ENCODE results near the gene EPHA10. TPM values are rescaled to one million over a fixed set of nuclear protein-coding genes. Genes with fewer than 3 reads are reported as not detected.

Gene EPHA10
- total RNA-seq, 2 donors from 2014 or later: 0.22 TPM; not detected in 1

- Histone ChIP-seq H3K27ac (no peak overlapping the region), H3K4me1 (no peaks in the 10 kb centered on the region), H3K36me3 (no peaks in the 10 kb centered on the region), H3K4me3 (no peak overlapping the region), H3K27me3 (no peaks in the 10 kb centered on the region), H3K9me3 (no peaks in the 10 kb centered on the region)
- no peak for DNase-seq (ENCODE audit: low spot score)
- TF ChIP-seq, protein P1, sequence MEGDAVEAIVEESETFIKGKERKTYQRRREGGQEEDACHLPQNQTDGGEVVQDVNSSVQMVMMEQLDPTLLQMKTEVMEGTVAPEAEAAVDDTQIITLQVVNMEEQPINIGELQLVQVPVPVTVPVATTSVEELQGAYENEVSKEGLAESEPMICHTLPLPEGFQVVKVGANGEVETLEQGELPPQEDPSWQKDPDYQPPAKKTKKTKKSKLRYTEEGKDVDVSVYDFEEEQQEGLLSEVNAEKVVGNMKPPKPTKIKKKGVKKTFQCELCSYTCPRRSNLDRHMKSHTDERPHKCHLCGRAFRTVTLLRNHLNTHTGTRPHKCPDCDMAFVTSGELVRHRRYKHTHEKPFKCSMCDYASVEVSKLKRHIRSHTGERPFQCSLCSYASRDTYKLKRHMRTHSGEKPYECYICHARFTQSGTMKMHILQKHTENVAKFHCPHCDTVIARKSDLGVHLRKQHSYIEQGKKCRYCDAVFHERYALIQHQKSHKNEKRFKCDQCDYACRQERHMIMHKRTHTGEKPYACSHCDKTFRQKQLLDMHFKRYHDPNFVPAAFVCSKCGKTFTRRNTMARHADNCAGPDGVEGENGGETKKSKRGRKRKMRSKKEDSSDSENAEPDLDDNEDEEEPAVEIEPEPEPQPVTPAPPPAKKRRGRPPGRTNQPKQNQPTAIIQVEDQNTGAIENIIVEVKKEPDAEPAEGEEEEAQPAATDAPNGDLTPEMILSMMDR (IDR thresholded peaks at IDR 0.05): no peak
Observed at GRCh38 chr1:37726751-37727585, 38.0 kb downstream of the EPHA10 start.

DNA sequence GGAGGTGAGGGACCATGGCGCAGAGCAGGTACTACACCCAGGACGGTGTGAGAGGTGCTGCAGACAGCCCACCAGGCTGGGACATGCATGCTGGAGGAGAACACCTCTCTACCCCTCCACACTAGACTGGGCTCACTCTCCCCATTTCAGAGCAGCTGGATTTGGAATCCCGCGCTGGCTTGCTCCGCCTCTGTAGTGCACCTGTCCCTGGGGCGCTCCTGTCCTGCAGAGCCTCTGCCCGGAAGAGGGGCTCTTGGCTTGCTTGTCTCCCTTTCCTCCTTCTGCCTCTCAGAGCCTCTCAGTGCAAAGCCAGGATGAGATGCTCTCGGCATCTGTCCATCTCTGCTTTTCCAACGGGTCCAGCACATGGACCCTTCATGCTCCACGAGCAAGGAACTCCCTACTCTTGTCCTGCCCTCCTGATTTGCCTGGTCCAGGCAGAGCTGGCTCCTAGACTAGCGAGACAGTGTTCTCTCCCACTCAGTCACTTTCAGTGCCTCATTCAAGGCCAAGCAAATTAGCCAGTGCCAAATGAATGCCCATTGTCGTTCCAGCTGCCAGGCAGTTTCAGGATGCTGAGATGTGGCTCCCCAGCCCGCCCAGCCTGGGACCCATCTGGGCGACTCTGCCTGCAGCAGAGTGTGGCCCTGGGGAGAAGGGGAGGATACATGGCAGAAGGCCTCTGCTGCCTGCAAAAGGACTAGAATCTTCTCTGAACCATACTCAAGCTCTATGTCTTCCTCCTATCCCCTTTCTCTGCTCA lies 38.9 kb downstream of the EPHA10 start:
- Histone ChIP-seq H3K4me3 (no peak overlapping the region), H3K9me3 (no peaks in the 10 kb centered on the region), H3K36me3 (no peaks in the 10 kb centered on the region), H3K27me3 (no peaks in the 10 kb centered on the region), H3K4me1 (no peaks in the 10 kb centered on the region), H3K27ac (no peak overlapping the region)
- TF ChIP-seq, protein P1 (IDR thresholded peaks at IDR 0.05): no peak
- DNase-seq (ENCODE audit: low spot score): no peak

GRCh38 chr1:37724575-37724974 lies 40.3 kb downstream of the EPHA10 start:
- Histone ChIP-seq H3K36me3 (no peaks in the 10 kb centered on the region), H3K4me1 (no peaks in the 10 kb centered on the region), H3K4me3 (no peak overlapping the region), H3K9me3 (no peaks in the 10 kb centered on the region), H3K27ac (no peak overlapping the region), H3K27me3 (no peaks in the 10 kb centered on the region)
- TF ChIP-seq, protein P1 (IDR thresholded peaks at IDR 0.05): no peak
- no peak for DNase-seq (ENCODE audit: low spot score)

GRCh38 chr1:37723390-37724078 lies 41.4 kb downstream of the EPHA10 start:
- H3K27me3 ChIP-seq: no peaks in the 10 kb centered on the region

DNA sequence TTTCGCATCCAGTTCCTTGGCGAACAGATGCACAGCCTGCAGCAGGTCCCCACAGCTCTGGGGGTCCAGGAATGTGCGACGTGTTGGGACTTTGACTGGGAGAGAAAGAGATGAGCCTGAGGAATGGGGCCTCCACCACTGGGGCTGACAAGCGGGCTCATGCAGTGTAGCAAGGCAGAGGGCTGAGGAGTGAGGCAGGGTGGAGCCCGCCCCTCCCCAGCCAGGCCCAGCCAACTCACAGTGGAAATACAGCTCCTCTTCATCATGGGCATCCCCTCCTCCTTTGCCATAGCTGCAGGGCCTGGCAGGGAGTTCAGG lies 41.9 kb downstream of the EPHA10 start:
- Histone ChIP-seq H3K27me3 (no peaks in the 10 kb centered on the region), H3K4me1 (no peaks in the 10 kb centered on the region), H3K9me3 (no peaks in the 10 kb centered on the region), H3K4me3 (no peak overlapping the region), H3K36me3 (no peaks in the 10 kb centered on the region), H3K27ac (no peak overlapping the region)
- TF ChIP-seq, protein P1 (IDR thresholded peaks at IDR 0.05): no peak
- no peak for DNase-seq (ENCODE audit: low spot score)

More at GRCh38 chr1:37723390-37724078, 41.4 kb downstream of the EPHA10 start:
- H3K36me3 ChIP-seq: no peaks in the 10 kb centered on the region
- H3K27ac ChIP-seq: no peak overlapping the region
- H3K9me3 ChIP-seq: no peaks in the 10 kb centered on the region
- no peak for DNase-seq (ENCODE audit: low spot score)
- TF ChIP-seq, protein P1 (IDR thresholded peaks at IDR 0.05): no peak
- H3K4me1 ChIP-seq: no peaks in the 10 kb centered on the region
- no peak overlapping the region for H3K4me3 ChIP-seq
